Mucosa of descending colon (tissue), 3 donors: ENCODE results near the gene PTPRM. TPM values are rescaled to one million over a fixed set of nuclear protein-coding genes. Genes with fewer than 3 reads are reported as not detected.

Experiments used
- ATAC-seq: fragments of 200-7000 bp; cut with Tn5 transposase; one replicate; pipeline ENCODE4 v1.9.1; 2020; ENCODE audit warnings: mild to moderate bottlenecking, moderate library complexity
- DNase-seq, 3 donors: peaks; one replicate each; pipeline ENCODE4 v3.0.0-alpha.2; 2020
- H3K36me3 ChIP-seq: fragments of 200-600 bp; one replicate; pipeline ENCODE4 v1.8.0; 2021; ENCODE audit warnings: low read depth, mild to moderate bottlenecking
- H3K4me1 ChIP-seq: fragments of 200-600 bp; one replicate; pipeline ENCODE4 v1.8.0; 2021; ENCODE audit warnings: low read depth, mild to moderate bottlenecking
- H3K4me3 ChIP-seq: fragments of 200-600 bp; one replicate; pipeline ENCODE4 v1.8.0; 2021; ENCODE audit warnings: mild to moderate bottlenecking
- H3K9me3 ChIP-seq: fragments of 200-600 bp; one replicate; pipeline ENCODE4 v1.8.0; 2021; ENCODE audit warnings: mild to moderate bottlenecking
- CTCF ChIP-seq: fragments of 200-600 bp; IDR thresholded peaks from one replicate; pipeline ENCODE4 v1.8.0; 2022; ENCODE audit warnings: antibody characterized with exemption, mild to moderate bottlenecking
- intact Hi-C, 2 donors: fragments of 100-400 bp; cut with DNase I in 1 of 2; cut with micrococcal nuclease in 1 of 2; formaldehyde crosslinking; loops; one replicate each; pipeline versions ENCODE4 v1.11.0 to v1.11.1; 2022; cut with DNase I, micrococcal nuclease
- total RNA-seq, 3 donors: library from RNA; stranded (reverse); fragmentation: NEBNext Ultra II Directional in 2 of 3; extraction: Animal tissue kit (Norgen Biotek cat#: 25700) in 2 of 3; gene quantifications; one replicate each; pipeline versions ENCODE4 v1.2.1 to v1.2.4, GENCODE V29; 2021 to 2023
- donor health status: DM: no; HTN: no; CAD: no; lungs with moderate emphysema.
- donor health status: DM: no; HTN: no; CAD: no.
- donor health status: DM: no; HTN: yes; CAD: no.

The PTPRM gene
- total RNA-seq, 3 donors from 2014 or later, result 15.3 to 41.1 (median 19.6) TPM

GRCh38 chr18:8001711-8002301 lies 434.7 kb downstream of the PTPRM start:
- no peak overlapping the region for H3K4me3 ChIP-seq
- DNase-seq, result no peak
- H3K36me3 ChIP-seq, result no peaks in the 10 kb centered on the region
- intact Hi-C loops, result no loop called here
- no peak for TF ChIP-seq CTCF
- ATAC-seq, result no peak
- H3K9me3 ChIP-seq, result no peaks in the 10 kb centered on the region
- no peaks in the 10 kb centered on the region for H3K4me1 ChIP-seq

GRCh38 chr18:8003878-8004675 lies 437.0 kb downstream of the PTPRM start:
- no peaks in the 10 kb centered on the region for H3K9me3 ChIP-seq
- DNase-seq (no peak), ATAC-seq (no peak)
- no peaks in the 10 kb centered on the region for H3K36me3 ChIP-seq
- intact Hi-C loops, result no loop called here
- H3K4me3 ChIP-seq, result no peak overlapping the region
- H3K4me1 ChIP-seq, result no peaks in the 10 kb centered on the region
- TF ChIP-seq CTCF, result no peak

- intact Hi-C loops, result no loop called here
- ATAC-seq (no peak), DNase-seq (no peak)
- TF ChIP-seq CTCF, result no peak
- H3K36me3 ChIP-seq, result no peaks in the 10 kb centered on the region
- no peaks in the 10 kb centered on the region for H3K9me3 ChIP-seq
- H3K4me1 ChIP-seq, result no peaks in the 10 kb centered on the region
- H3K4me3 ChIP-seq, result no peak overlapping the region
Measured at GRCh38 chr18:8004792-8005191, 437.7 kb downstream of the PTPRM start.

- intact Hi-C loops, result no loop called here
- ATAC-seq (no peak), DNase-seq (no peak)
- Histone ChIP-seq H3K4me1 (no peaks in the 10 kb centered on the region), H3K4me3 (no peak overlapping the region), H3K9me3 (no peaks in the 10 kb centered on the region), H3K36me3 (no peaks in the 10 kb centered on the region)
- no peak for TF ChIP-seq CTCF
Measured at GRCh38 chr18:8005870-8006569, 438.9 kb downstream of the PTPRM start.

- no peaks in the 10 kb centered on the region for H3K4me1 ChIP-seq
- DNase-seq (no peak), ATAC-seq (no peak)
- H3K36me3 ChIP-seq, result no peaks in the 10 kb centered on the region
- intact Hi-C loops, result no loop called here
- no peak for TF ChIP-seq CTCF
- H3K4me3 ChIP-seq, result no peak overlapping the region
- H3K9me3 ChIP-seq, result no peaks in the 10 kb centered on the region
Measured at GRCh38 chr18:8006979-8007378, 439.9 kb downstream of the PTPRM start.
